Measurements from ENCODE around the gene DUSP15. TPM values are rescaled to one million over a fixed set of nuclear protein-coding genes. Genes with fewer than 3 reads are reported as not detected.

The DUSP15 gene
- total RNA-seq, 1 donor from 2014 or later, result 2.1 TPM

Small RNA genes within 50 kb of the gene (small RNA-seq; reads per million reads assigned to genes)
- 0.12 reads per million for gene RNU1-94P

Other genes starting within 250 kb of the DUSP15 start
- gene COX4I2, start 232.6 kb downstream of the DUSP15 start, total RNA-seq, result 16.2 TPM
- gene BCL2L1, start 147.7 kb downstream of the DUSP15 start, total RNA-seq, result 44.9 TPM
- gene TPX2, start 131.2 kb downstream of the DUSP15 start, total RNA-seq, result 8.4 TPM
- 21.9 TPM for gene MYLK2, start 51.2 kb downstream of the DUSP15 start, total RNA-seq
- 3.1 TPM for gene FOXS1, start 24.9 kb downstream of the DUSP15 start, total RNA-seq
- gene TTLL9, start 107 bp upstream of the DUSP15 start, total RNA-seq, result 0.52 TPM
- 3.1 TPM for gene PDRG1, start 81.5 kb upstream of the DUSP15 start, total RNA-seq
- not detected for gene XKR7, start 97.6 kb upstream of the DUSP15 start, total RNA-seq
- gene CCM2L, start 139.9 kb upstream of the DUSP15 start, total RNA-seq, result 4.7 TPM
- gene HCK, start 181.7 kb upstream of the DUSP15 start, total RNA-seq, result 8.4 TPM
- 18.8 TPM for gene TM9SF4, start 239.2 kb upstream of the DUSP15 start, total RNA-seq